ENCODE results near the gene UTY.

DNA sequence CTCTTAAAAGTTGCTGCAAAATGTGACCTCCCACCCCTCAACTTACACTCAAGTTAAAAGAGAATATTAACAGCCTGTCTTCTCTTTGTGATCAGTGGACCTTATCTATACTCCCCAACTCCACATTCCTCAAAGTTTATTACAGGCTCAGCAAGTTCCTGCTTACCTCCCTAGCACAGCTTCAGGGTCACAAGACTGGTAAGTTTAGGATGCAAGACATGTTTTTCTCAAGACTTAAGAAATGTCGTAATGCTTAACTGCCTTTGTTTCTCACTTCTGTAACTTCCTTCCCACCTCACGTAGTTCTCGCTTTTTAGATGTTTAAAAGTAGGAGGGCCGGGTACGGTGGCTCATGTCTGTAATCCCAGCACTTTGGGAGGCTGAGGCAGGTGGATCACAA lies 132.7 kb downstream of the UTY start:
- no peak for TF ChIP-seq POLR2A (IDR thresholded peaks at IDR 0.05; ENCODE audit: low read length)
- no peak for TF ChIP-seq GATA1 (IDR thresholded peaks at IDR 0.05; ENCODE audit: low read depth, low read length)

Data from erythroblast (primary cell).